GM19467 (cell line): ENCODE results near the gene PLA2G4A.
"Not testable (repeated sequence)": the region's sequence is repeated elsewhere in the genome, so short reads cannot be mapped to it uniquely, and the experiment has no call there.

ENCODE experiments used
- ATAC-seq: cut with Tn5 transposase; IDR thresholded peaks from one replicate; pipeline ENCODE4 v1.9.1; 2021; ENCODE audit warnings: mild to moderate bottlenecking, moderate library complexity; ENCODE audit not compliant: unreplicated experiment

PLA2G4A gene

GRCh38 chr1:186917106-186917786 is 88.5 kb downstream of the PLA2G4A start:
- ATAC-seq, result not testable (repeated sequence)

GRCh38 chr1:186921386-186921785 is 92.6 kb downstream of the PLA2G4A start:
- ATAC-seq, result not testable (repeated sequence)

- ATAC-seq, result not testable (repeated sequence)
Measured at GRCh38 chr1:186922814-186923213, 94.1 kb downstream of the PLA2G4A start.

- ATAC-seq, result no peak
Measured at GRCh38 chr1:186923486-186923885, 94.7 kb downstream of the PLA2G4A start.

GRCh38 chr1:186925881-186926669 is 97.3 kb downstream of the PLA2G4A start:
- ATAC-seq, result no peak

- no peak for ATAC-seq
Measured at GRCh38 chr1:186927884-186928283, 99.1 kb downstream of the PLA2G4A start.

GRCh38 chr1:186930238-186930637 is 101.5 kb downstream of the PLA2G4A start:
- ATAC-seq, result no peak

GRCh38 chr1:186937016-186937670 is 108.4 kb downstream of the PLA2G4A start:
- no peak for ATAC-seq

GRCh38 chr1:186943891-186944686 is 115.3 kb downstream of the PLA2G4A start:
- ATAC-seq, result no peak

- no peak for ATAC-seq
Measured at GRCh38 chr1:186945146-186945545, 116.4 kb downstream of the PLA2G4A start.

GRCh38 chr1:186948535-186948934 is 119.8 kb downstream of the PLA2G4A start:
- ATAC-seq, result no peak

- no peak for ATAC-seq
Measured at GRCh38 chr1:186949173-186949572, 120.4 kb downstream of the PLA2G4A start.

- ATAC-seq, result no peak
Measured at GRCh38 chr1:186950547-186950946, 121.8 kb downstream of the PLA2G4A start.

- no peak for ATAC-seq
Measured at GRCh38 chr1:186953876-186954275, 125.1 kb downstream of the PLA2G4A start.

- no peak for ATAC-seq
Measured at GRCh38 chr1:186957314-186957713, 128.6 kb downstream of the PLA2G4A start.

GRCh38 chr1:186958520-186958919 is 129.8 kb downstream of the PLA2G4A start:
- ATAC-seq, result no peak

GRCh38 chr1:186960861-186961260 is 132.1 kb downstream of the PLA2G4A start:
- ATAC-seq, result no peak

- ATAC-seq, result no peak
Measured at GRCh38 chr1:186965847-186966246, 137.1 kb downstream of the PLA2G4A start.

- ATAC-seq, result no peak
Measured at GRCh38 chr1:186966456-186966855, 137.7 kb downstream of the PLA2G4A start.

GRCh38 chr1:186967656-186968394 is 139.1 kb downstream of the PLA2G4A start:
- ATAC-seq, result no peak
